Lower lobe of right lung (tissue), 2 donors: ENCODE data around the gene UVRAG. TPM values are rescaled to one million over a fixed set of nuclear protein-coding genes. Genes with fewer than 3 reads are reported as not detected.
"Not testable (repeated sequence)": the region's sequence is repeated elsewhere in the genome, so short reads cannot be mapped to it uniquely, and the experiment has no call there.

Experiments
- ATAC-seq, 2 donors: fragments of 200-7000 bp; cut with Tn5 transposase; one replicate each; pipeline ENCODE4 v1.9.1; 2020 to 2022; ENCODE audit warnings: mild to moderate bottlenecking in 2 of 2, moderate library complexity in 2 of 2
- DNase-seq: peaks from one replicate; pipeline ENCODE4 v3.0.0-alpha.2; 2020
- H3K27ac ChIP-seq: fragments of 200-600 bp; one replicate; pipeline ENCODE4 v1.8.0; 2022
- H3K27me3 ChIP-seq: fragments of 200-600 bp; one replicate; pipeline ENCODE4 v1.8.0; 2022; ENCODE audit warnings: low read depth
- H3K36me3 ChIP-seq: fragments of 200-600 bp; one replicate; pipeline ENCODE4 v1.8.0; 2022; ENCODE audit warnings: mild to moderate bottlenecking
- H3K4me1 ChIP-seq: fragments of 200-600 bp; one replicate; pipeline ENCODE4 v1.8.0; 2022
- H3K4me3 ChIP-seq: fragments of 200-600 bp; one replicate; pipeline ENCODE4 v1.8.0; 2022; ENCODE audit warnings: mild to moderate bottlenecking
- H3K9me3 ChIP-seq: fragments of 200-600 bp; one replicate; pipeline ENCODE4 v1.8.0; 2022
- intact Hi-C: fragments of 100-400 bp; cut with DNase I; formaldehyde crosslinking; loops from one replicate; pipeline ENCODE4 v1.11.0; 2022
- total RNA-seq: library from RNA; stranded (reverse); fragmentation: NEBNext Ultra II Directional; extraction: Animal tissue kit (Norgen Biotek cat#: 25700); gene quantifications from one replicate; pipeline ENCODE4 v1.2.1, GENCODE V29; 2021
- TF ChIP-seq, protein P1 (sequence below): fragments of 200-600 bp; IDR thresholded peaks from one replicate; pipeline ENCODE4 v1.8.0; 2022; ENCODE audit warnings: antibody characterized with exemption, mild to moderate bottlenecking
- donor health status: DM: no; HTN: yes; CAD: no; lungs with severe emphysema.

Gene UVRAG
- total RNA-seq, 1 donor from 2014 or later, result 36.0 TPM

GRCh38 chr11:76075716-76076115 lies 260.7 kb downstream of the UVRAG start:
- H3K4me3 ChIP-seq, result no peak overlapping the region
- no peak for DNase-seq
- peaks cover 34% of the 10 kb centered on the region for H3K4me1 ChIP-seq
- H3K9me3 ChIP-seq, result no peaks in the 10 kb centered on the region
- no peak for ATAC-seq
- TF ChIP-seq, protein P1, sequence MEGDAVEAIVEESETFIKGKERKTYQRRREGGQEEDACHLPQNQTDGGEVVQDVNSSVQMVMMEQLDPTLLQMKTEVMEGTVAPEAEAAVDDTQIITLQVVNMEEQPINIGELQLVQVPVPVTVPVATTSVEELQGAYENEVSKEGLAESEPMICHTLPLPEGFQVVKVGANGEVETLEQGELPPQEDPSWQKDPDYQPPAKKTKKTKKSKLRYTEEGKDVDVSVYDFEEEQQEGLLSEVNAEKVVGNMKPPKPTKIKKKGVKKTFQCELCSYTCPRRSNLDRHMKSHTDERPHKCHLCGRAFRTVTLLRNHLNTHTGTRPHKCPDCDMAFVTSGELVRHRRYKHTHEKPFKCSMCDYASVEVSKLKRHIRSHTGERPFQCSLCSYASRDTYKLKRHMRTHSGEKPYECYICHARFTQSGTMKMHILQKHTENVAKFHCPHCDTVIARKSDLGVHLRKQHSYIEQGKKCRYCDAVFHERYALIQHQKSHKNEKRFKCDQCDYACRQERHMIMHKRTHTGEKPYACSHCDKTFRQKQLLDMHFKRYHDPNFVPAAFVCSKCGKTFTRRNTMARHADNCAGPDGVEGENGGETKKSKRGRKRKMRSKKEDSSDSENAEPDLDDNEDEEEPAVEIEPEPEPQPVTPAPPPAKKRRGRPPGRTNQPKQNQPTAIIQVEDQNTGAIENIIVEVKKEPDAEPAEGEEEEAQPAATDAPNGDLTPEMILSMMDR, result no peak
- intact Hi-C loops, result no loop called here
- H3K36me3 ChIP-seq, result no peaks in the 10 kb centered on the region
- no peak overlapping the region for H3K27ac ChIP-seq
- H3K27me3 ChIP-seq, result no peaks in the 10 kb centered on the region

DNA sequence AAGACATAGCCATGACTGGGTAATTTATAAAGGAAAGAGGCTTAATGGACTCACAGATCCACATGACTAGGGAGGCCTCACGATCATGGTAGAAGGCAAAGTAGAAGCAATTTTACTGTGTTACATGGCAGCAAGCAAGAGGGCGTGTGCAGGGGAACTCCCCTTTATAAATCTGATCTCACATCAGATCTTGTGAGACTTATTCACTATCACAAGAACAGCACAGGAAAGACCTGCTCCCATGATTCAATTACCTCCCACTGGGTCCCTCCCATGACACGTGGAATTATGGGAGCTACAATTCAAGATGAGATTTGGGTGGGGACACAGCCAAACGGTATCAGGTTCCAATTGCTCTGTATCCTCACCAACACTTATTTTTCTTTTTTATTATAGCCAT lies 261.2 kb downstream of the UVRAG start:
- H3K4me3 ChIP-seq, H3K27me3 ChIP-seq, H3K9me3 ChIP-seq, H3K27ac ChIP-seq, intact Hi-C loops, ATAC-seq, DNase-seq, H3K36me3 ChIP-seq: not testable (repeated sequence)
- H3K4me1 ChIP-seq, result peaks cover 34% of the 10 kb centered on the region

- Histone ChIP-seq H3K4me3 (no peak overlapping the region), H3K27me3 (no peaks in the 10 kb centered on the region), H3K36me3 (no peaks in the 10 kb centered on the region), H3K27ac (no peak overlapping the region), H3K9me3 (no peaks in the 10 kb centered on the region), H3K4me1 (peaks cover 34% of the 10 kb centered on the region)
- intact Hi-C loops, result no loop called here
- DNase-seq, result no peak
- TF ChIP-seq, protein P1, result no peak
- no peak for ATAC-seq
These were observed 261.7 kb downstream of the UVRAG start for GRCh38 chr11:76076749-76077148.

- Histone ChIP-seq H3K27ac (no peak overlapping the region), H3K4me3 (no peak overlapping the region), H3K36me3 (no peaks in the 10 kb centered on the region), H3K27me3 (no peaks in the 10 kb centered on the region), H3K4me1 (peaks cover 34% of the 10 kb centered on the region), H3K9me3 (no peaks in the 10 kb centered on the region)
- TF ChIP-seq, protein P1, result no peak
- intact Hi-C loops, result no loop called here
- no peak for DNase-seq
- no peak for ATAC-seq
These were observed 262.7 kb downstream of the UVRAG start for GRCh38 chr11:76077575-76078150.

GRCh38 chr11:76081084-76081483 lies 266.1 kb downstream of the UVRAG start:
- DNase-seq, H3K9me3 ChIP-seq, H3K36me3 ChIP-seq, intact Hi-C loops, ATAC-seq, H3K27me3 ChIP-seq, H3K27ac ChIP-seq, H3K4me3 ChIP-seq: not testable (repeated sequence)
- H3K4me1 ChIP-seq, result peaks cover 18% of the 10 kb centered on the region

- TF ChIP-seq, protein P1, result no peak
- H3K27ac ChIP-seq, result no peak overlapping the region
- intact Hi-C loops, result no loop called here
These were observed 268.8 kb downstream of the UVRAG start for GRCh38 chr11:76083563-76084451.

More at GRCh38 chr11:76083563-76084451, 268.8 kb downstream of the UVRAG start:
- DNase-seq (no peak), ATAC-seq (peak in 1 of 2 donors; percentile 62)
- no peak overlapping the region for H3K4me3 ChIP-seq
- no peaks in the 10 kb centered on the region for H3K27me3 ChIP-seq
- H3K9me3 ChIP-seq, result no peaks in the 10 kb centered on the region
- peaks cover 7% of the 10 kb centered on the region for H3K4me1 ChIP-seq
- H3K36me3 ChIP-seq, result no peaks in the 10 kb centered on the region
